ENCODE measurements around the gene TMEM183A.

DNA sequence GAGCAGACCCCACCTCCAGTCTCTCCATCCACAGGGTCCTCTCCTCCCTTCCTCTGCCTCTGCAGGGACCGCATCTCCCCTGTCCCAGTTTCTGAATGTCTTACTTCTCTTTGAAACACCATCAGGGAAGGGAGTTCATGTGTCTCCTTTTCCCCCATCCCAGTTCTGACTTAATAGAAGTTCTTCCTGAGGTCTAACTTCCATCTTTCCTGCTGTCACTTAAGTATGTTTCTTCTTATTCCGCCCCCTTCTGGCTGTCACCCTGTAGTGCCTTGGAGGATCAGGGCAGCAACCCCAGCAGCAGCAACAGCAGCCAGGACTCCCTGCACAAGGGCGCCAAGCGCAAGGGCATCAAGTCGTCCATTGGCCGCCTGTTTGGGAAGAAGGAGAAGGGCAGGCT is 49.3 kb downstream of the TMEM183A start:
- TF ChIP-seq CTCF (IDR thresholded peaks at IDR 0.05) = no peak
- no peak for TF ChIP-seq POLR2A (IDR thresholded peaks at IDR 0.05)
